Lower lobe of right lung (tissue), 2 donors: ENCODE results near the gene GPR25. TPM values are rescaled to one million over a fixed set of nuclear protein-coding genes. Genes with fewer than 3 reads are reported as not detected.

Experiments used
- ATAC-seq, 2 donors: fragments of 200-7000 bp; cut with Tn5 transposase; one replicate each; pipeline ENCODE4 v1.9.1; 2020 to 2022; ENCODE audit warnings: mild to moderate bottlenecking in 2 of 2, moderate library complexity in 2 of 2
- DNase-seq: peaks from one replicate; pipeline ENCODE4 v3.0.0-alpha.2; 2020
- H3K27ac ChIP-seq: fragments of 200-600 bp; one replicate; pipeline ENCODE4 v1.8.0; 2022
- H3K27me3 ChIP-seq: fragments of 200-600 bp; one replicate; pipeline ENCODE4 v1.8.0; 2022; ENCODE audit warnings: low read depth
- H3K36me3 ChIP-seq: fragments of 200-600 bp; one replicate; pipeline ENCODE4 v1.8.0; 2022; ENCODE audit warnings: mild to moderate bottlenecking
- H3K4me1 ChIP-seq: fragments of 200-600 bp; one replicate; pipeline ENCODE4 v1.8.0; 2022
- H3K4me3 ChIP-seq: fragments of 200-600 bp; one replicate; pipeline ENCODE4 v1.8.0; 2022; ENCODE audit warnings: mild to moderate bottlenecking
- H3K9me3 ChIP-seq: fragments of 200-600 bp; one replicate; pipeline ENCODE4 v1.8.0; 2022
- CTCF ChIP-seq: fragments of 200-600 bp; IDR thresholded peaks from one replicate; pipeline ENCODE4 v1.8.0; 2022; ENCODE audit warnings: antibody characterized with exemption, mild to moderate bottlenecking
- intact Hi-C: fragments of 100-400 bp; cut with DNase I; formaldehyde crosslinking; loops from one replicate; pipeline ENCODE4 v1.11.0; 2022
- total RNA-seq: library from RNA; stranded (reverse); fragmentation: NEBNext Ultra II Directional; extraction: Animal tissue kit (Norgen Biotek cat#: 25700); gene quantifications from one replicate; pipeline ENCODE4 v1.2.1, GENCODE V29; 2021
- donor health status: DM: no; HTN: yes; CAD: no; lungs with severe emphysema.

Gene GPR25
- total RNA-seq, 1 donor from 2014 or later, result 0.62 TPM

GRCh38 chr1:200838676-200839445 is 33.9 kb upstream of the GPR25 start:
- TF ChIP-seq CTCF, result no peak
- Histone ChIP-seq H3K9me3 (no peaks in the 10 kb centered on the region), H3K27me3 (no peaks in the 10 kb centered on the region), H3K36me3 (peaks cover 22% of the 10 kb centered on the region), H3K27ac (no peak overlapping the region), H3K4me1 (no peaks in the 10 kb centered on the region), H3K4me3 (no peak overlapping the region)
- intact Hi-C loops, result no loop called here
- DNase-seq, result no peak
- no peak for ATAC-seq

DNA sequence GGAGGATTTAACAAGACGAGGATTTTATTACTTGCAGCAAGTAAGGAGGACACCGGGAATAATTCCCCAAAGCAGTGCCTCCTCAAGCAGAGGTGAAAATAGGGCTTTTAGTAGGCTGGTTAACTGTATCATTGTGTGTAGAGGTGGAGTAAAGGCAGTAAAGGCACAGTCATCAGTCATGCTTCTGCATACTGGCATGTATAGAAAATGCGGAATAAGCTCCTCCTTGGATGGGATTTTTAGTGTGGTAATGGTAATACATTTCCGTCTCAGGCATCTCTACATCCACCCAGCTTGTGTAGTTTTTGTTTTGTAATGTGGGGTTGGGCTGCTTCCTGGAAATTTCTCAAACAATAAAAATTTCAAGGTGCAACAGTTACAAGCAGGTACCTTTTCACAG is 27.4 kb upstream of the GPR25 start:
- H3K36me3 ChIP-seq, result peaks cover 67% of the 10 kb centered on the region
- ATAC-seq (no peak), DNase-seq (no peak)

GRCh38 chr1:200846398-200846797 is 26.4 kb upstream of the GPR25 start:
- H3K4me3 ChIP-seq, result no peak overlapping the region
- DNase-seq (no peak), ATAC-seq (no peak)
- intact Hi-C loops, result no loop called here
- H3K27me3 ChIP-seq, result no peaks in the 10 kb centered on the region
- no peak overlapping the region for H3K27ac ChIP-seq
- peaks cover 76% of the 10 kb centered on the region for H3K36me3 ChIP-seq
- no peak for TF ChIP-seq CTCF
- no peaks in the 10 kb centered on the region for H3K4me1 ChIP-seq
- H3K9me3 ChIP-seq, result no peaks in the 10 kb centered on the region

More for the DNA sequence above, 27.4 kb upstream of the GPR25 start:
- Histone ChIP-seq H3K4me3 (no peak overlapping the region), H3K27me3 (no peaks in the 10 kb centered on the region), H3K27ac (no peak overlapping the region), H3K4me1 (no peaks in the 10 kb centered on the region), H3K9me3 (no peaks in the 10 kb centered on the region)
- intact Hi-C loops, result no loop called here
- no peak for TF ChIP-seq CTCF

DNA sequence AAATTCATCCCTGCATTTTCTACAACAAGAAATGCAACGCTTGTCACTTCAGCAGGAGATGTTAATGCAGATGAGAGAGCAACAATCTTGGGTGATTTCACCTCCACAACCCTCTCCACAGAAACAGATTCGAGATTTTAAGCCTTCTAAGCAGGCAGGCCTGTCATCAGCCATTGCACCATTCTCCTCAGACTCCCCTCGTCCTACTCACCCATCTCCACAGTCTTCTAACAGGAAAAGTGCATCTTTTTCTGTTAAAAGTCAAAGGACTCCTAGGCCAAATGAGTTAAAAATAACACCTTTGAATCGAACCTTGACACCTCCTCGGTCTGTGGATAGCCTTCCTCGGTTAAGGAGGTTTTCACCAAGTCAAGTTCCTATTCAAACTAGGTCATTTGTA is 23.4 kb upstream of the GPR25 start:
- Histone ChIP-seq H3K9me3 (no peaks in the 10 kb centered on the region), H3K36me3 (peaks cover 89% of the 10 kb centered on the region), H3K27me3 (no peaks in the 10 kb centered on the region), H3K27ac (no peak overlapping the region), H3K4me3 (no peak overlapping the region), H3K4me1 (no peaks in the 10 kb centered on the region)
- DNase-seq (no peak), ATAC-seq (no peak)
- no peak for TF ChIP-seq CTCF
- intact Hi-C loops, result no loop called here

- DNase-seq, result no peak
- Histone ChIP-seq H3K9me3 (no peaks in the 10 kb centered on the region), H3K36me3 (peaks cover 95% of the 10 kb centered on the region), H3K27ac (no peak overlapping the region), H3K4me3 (no peak overlapping the region), H3K27me3 (no peaks in the 10 kb centered on the region), H3K4me1 (no peaks in the 10 kb centered on the region)
- ATAC-seq, result no peak
- intact Hi-C loops, result no loop called here
- no peak for TF ChIP-seq CTCF
Observed at GRCh38 chr1:200850554-200850953, 22.2 kb upstream of the GPR25 start.
